ENCODE measurements around the gene DOCK2.

DOCK2 gene

GRCh38 chr5:169695025-169695625, 58.0 kb downstream of the DOCK2 start:
- no peaks in the 10 kb centered on the region for H3K27me3 ChIP-seq (ENCODE audit: insufficient read depth, low read depth)
- H3K9ac ChIP-seq = no peak overlapping the region
- no peak overlapping the region for H3K4me2 ChIP-seq
- no peak overlapping the region for H2AFZ ChIP-seq (ENCODE audit: low read depth)
- TF ChIP-seq CTCF (conservative IDR thresholded peaks at IDR 0.05; ENCODE audit: low read depth, low read length) = no peak
- H3K4me3 ChIP-seq (IDR thresholded peaks at IDR 0.05; ENCODE audit: insufficient read depth, low read depth, low read length) = no peak overlapping the region
- no peak overlapping the region for H3K27ac ChIP-seq
- no peaks in the 10 kb centered on the region for H3K79me2 ChIP-seq (ENCODE audit: insufficient read depth, low read depth)
- H3K36me3 ChIP-seq (ENCODE audit: insufficient read depth) = no peaks in the 10 kb centered on the region
- no peaks in the 10 kb centered on the region for H3K4me1 ChIP-seq (ENCODE audit: low read depth, poor library complexity, severe bottlenecking)
- H4K20me1 ChIP-seq (ENCODE audit: insufficient read depth) = no peaks in the 10 kb centered on the region

- Histone ChIP-seq H3K27ac (no peak overlapping the region), H3K9ac (no peak overlapping the region), H3K4me1 (ENCODE audit: low read depth, poor library complexity, severe bottlenecking) (no peaks in the 10 kb centered on the region), H3K36me3 (ENCODE audit: insufficient read depth) (no peaks in the 10 kb centered on the region), H3K27me3 (ENCODE audit: insufficient read depth, low read depth) (no peaks in the 10 kb centered on the region), H3K4me3 (IDR thresholded peaks at IDR 0.05; ENCODE audit: insufficient read depth, low read depth, low read length) (no peak overlapping the region), H4K20me1 (ENCODE audit: insufficient read depth) (no peaks in the 10 kb centered on the region), H3K4me2 (no peak overlapping the region), H2AFZ (ENCODE audit: low read depth) (no peak overlapping the region), H3K79me2 (ENCODE audit: insufficient read depth, low read depth) (no peaks in the 10 kb centered on the region)
- TF ChIP-seq CTCF (conservative IDR thresholded peaks at IDR 0.05; ENCODE audit: low read depth, low read length) = no peak
Observed at GRCh38 chr5:169695919-169696490, 58.9 kb downstream of the DOCK2 start.

- H3K9ac ChIP-seq = no peak overlapping the region
- H3K4me2 ChIP-seq = no peak overlapping the region
Observed at GRCh38 chr5:169696621-169697510, 59.8 kb downstream of the DOCK2 start.

GRCh38 chr5:169697511-169697890, 60.4 kb downstream of the DOCK2 start:
- H2AFZ ChIP-seq (ENCODE audit: low read depth) = no peak overlapping the region
- no peaks in the 10 kb centered on the region for H3K79me2 ChIP-seq (ENCODE audit: insufficient read depth, low read depth)
- no peaks in the 10 kb centered on the region for H4K20me1 ChIP-seq (ENCODE audit: insufficient read depth)
- no peaks in the 10 kb centered on the region for H3K4me1 ChIP-seq (ENCODE audit: low read depth, poor library complexity, severe bottlenecking)
- H3K9ac ChIP-seq = no peak overlapping the region
- no peak overlapping the region for H3K27ac ChIP-seq
- no peaks in the 10 kb centered on the region for H3K36me3 ChIP-seq (ENCODE audit: insufficient read depth)
- H3K27me3 ChIP-seq (ENCODE audit: insufficient read depth, low read depth) = no peaks in the 10 kb centered on the region
- H3K4me2 ChIP-seq = no peak overlapping the region
- H3K4me3 ChIP-seq (IDR thresholded peaks at IDR 0.05; ENCODE audit: insufficient read depth, low read depth, low read length) = no peak overlapping the region
- TF ChIP-seq CTCF (conservative IDR thresholded peaks at IDR 0.05; ENCODE audit: low read depth, low read length) = no peak

More at GRCh38 chr5:169696621-169697510, 59.8 kb downstream of the DOCK2 start:
- H2AFZ ChIP-seq (ENCODE audit: low read depth) = no peak overlapping the region
- TF ChIP-seq CTCF (conservative IDR thresholded peaks at IDR 0.05; ENCODE audit: low read depth, low read length) = no peak
- H3K27me3 ChIP-seq (ENCODE audit: insufficient read depth, low read depth) = no peaks in the 10 kb centered on the region
- H3K27ac ChIP-seq = no peak overlapping the region
- H4K20me1 ChIP-seq (ENCODE audit: insufficient read depth) = no peaks in the 10 kb centered on the region
- no peaks in the 10 kb centered on the region for H3K79me2 ChIP-seq (ENCODE audit: insufficient read depth, low read depth)
- no peaks in the 10 kb centered on the region for H3K36me3 ChIP-seq (ENCODE audit: insufficient read depth)
- no peak overlapping the region for H3K4me3 ChIP-seq (IDR thresholded peaks at IDR 0.05; ENCODE audit: insufficient read depth, low read depth, low read length)
- H3K4me1 ChIP-seq (ENCODE audit: low read depth, poor library complexity, severe bottlenecking) = no peaks in the 10 kb centered on the region

Data from KMS-11 (cell line).